ENCODE measurements around the gene LAMB2.

- TF ChIP-seq ZNF138 (CRISPR knock-in tag; conservative IDR thresholded peaks at IDR 0.05) (no peak), CTCF (IDR thresholded peaks at IDR 0.05) (no peak), EMX1 (CRISPR knock-in tag; IDR thresholded peaks at IDR 0.05) (no peak), IRF2 (CRISPR knock-in tag; IDR thresholded peaks at IDR 0.05; ENCODE audit: borderline replicate concordance, low read depth) (no peak), ESRRA (CRISPR knock-in tag; IDR thresholded peaks at IDR 0.05; ENCODE audit: borderline replicate concordance) (no peak), SMAD4 (CRISPR knock-in tag; IDR thresholded peaks at IDR 0.05) (no peak), FOXJ3 (CRISPR knock-in tag; IDR thresholded peaks at IDR 0.05; ENCODE audit: borderline replicate concordance) (no peak), TEAD4 (CRISPR knock-in tag; IDR thresholded peaks at IDR 0.05) (no peak), HMGXB4 (CRISPR knock-in tag; IDR thresholded peaks at IDR 0.05) (no peak)
These were observed 39.7 kb upstream of the LAMB2 start for GRCh38 chr3:49172551-49173041.
